Spinal cord (tissue), 10 donors: ENCODE data around the gene EGFL7. TPM values are rescaled to one million over a fixed set of nuclear protein-coding genes. Genes with fewer than 3 reads are reported as not detected.

Experiments
- DNase-seq, 6 donors: peaks; one replicate each; pipeline versions ENCODE4 v3.0.0 to v3.0.0-alpha.2; 2013 to 2015; ENCODE audit warnings: low spot score in 6 of 6, low read depth in 4 of 6
- H3K27ac ChIP-seq: one replicate; pipeline ENCODE4 v1.5.1; 2013; ENCODE audit warnings: low read depth, low read length, control low read depth
- H3K27me3 ChIP-seq: one replicate; pipeline ENCODE4 v1.6.1; 2013; ENCODE audit warnings: low read length; ENCODE audit not compliant: control insufficient read depth, insufficient read depth
- H3K36me3 ChIP-seq: one replicate; pipeline ENCODE4 v1.6.1; 2013; ENCODE audit warnings: low read length; ENCODE audit not compliant: control insufficient read depth, insufficient read depth
- H3K4me1 ChIP-seq: one replicate; pipeline ENCODE4 v1.6.1; 2013; ENCODE audit warnings: low read length; ENCODE audit not compliant: control insufficient read depth, insufficient read depth
- H3K4me3 ChIP-seq: one replicate; pipeline ENCODE4 v1.5.1; 2013; ENCODE audit warnings: low read depth, low read length, control low read depth
- H3K9me3 ChIP-seq: one replicate; pipeline ENCODE4 v1.6.1; 2013; ENCODE audit warnings: low read length; ENCODE audit not compliant: control insufficient read depth, insufficient read depth
- WGBS: methylation state at CpG from one replicate; pipeline ENCODE4 v1.1.5; 2013; ENCODE audit warnings: missing lambda C conversion rate; ENCODE audit not compliant: insufficient coverage; 5-methylcytosine and 5-hydroxymethylcytosine counted together
- polyA plus RNA-seq, 2 donors: library from polyadenylated mRNA; unstranded; fragments of 120-200 nt; gene quantifications; one replicate each; pipeline ENCODE4 v1.2.1, GENCODE V29; 2013; ENCODE audit not compliant: insufficient read length in 2 of 2
- total RNA-seq, 2 donors: library from RNA; depleted of rRNA in 1 of 2; stranded (reverse); fragments of 120-200 nt in 1 of 2; fragments of >200 nt in 1 of 2; gene quantifications; one replicate each; pipeline versions ENCODE4 v1.2.3 to v1.2.4, GENCODE V29; 2013 to 2014
- donor health status: healthy.

The EGFL7 gene
- total and polyA plus RNA-seq, 4 donors, result 21.9 to 93.5 (median 52.1) TPM

DNA sequence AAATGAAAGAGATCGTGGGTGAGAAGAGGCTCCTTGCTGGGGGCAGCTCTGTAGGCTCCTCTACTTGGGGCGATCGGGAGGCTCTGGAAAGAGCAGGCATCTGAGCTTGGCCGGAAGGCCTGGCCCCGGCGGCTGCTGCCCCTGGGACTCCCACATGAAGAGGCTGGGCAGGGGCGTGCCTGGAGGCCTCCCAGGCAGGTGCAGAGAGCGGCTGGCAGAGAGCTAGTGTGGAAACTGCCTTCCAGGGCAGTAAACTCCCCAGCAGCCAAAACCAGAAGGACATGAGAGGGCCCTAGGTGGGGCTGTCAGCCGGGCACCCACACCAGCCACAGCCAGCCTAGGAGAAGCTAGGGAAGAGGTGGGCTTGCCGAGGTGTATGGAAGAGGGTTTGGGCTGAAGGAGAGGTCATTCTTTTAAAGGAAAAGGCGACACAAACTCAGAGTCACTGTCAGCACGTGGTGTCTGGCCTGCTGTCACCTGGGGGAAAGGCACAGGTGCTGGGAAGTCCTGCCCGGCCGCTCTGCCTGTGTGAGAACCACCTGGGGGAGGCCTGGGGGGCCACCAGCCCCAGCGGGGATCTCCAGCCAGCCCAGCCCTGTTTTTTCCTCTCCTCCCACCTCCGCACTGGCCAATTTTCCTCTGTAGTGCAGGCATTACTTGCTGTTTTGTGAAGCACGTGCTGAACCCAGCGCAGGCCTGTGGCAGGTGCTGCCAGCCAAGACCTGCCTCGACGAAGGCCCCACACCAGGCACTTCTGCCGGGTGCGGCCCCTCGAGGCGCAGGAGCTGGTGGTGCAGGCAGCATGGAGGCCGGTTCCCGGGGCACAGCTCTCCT is 44.8 kb upstream of the EGFL7 start:
- H3K4me1 ChIP-seq, result peaks cover 75% of the 10 kb centered on the region
- no peak for DNase-seq
- WGBS, result 80% methylated on average over 23 of the region's 26 CpGs
- H3K27me3 ChIP-seq, result no peaks in the 10 kb centered on the region
- peaks cover 12% of the 10 kb centered on the region for H3K36me3 ChIP-seq
- H3K4me3 ChIP-seq, result no peak overlapping the region
- no peaks in the 10 kb centered on the region for H3K9me3 ChIP-seq
- no peak overlapping the region for H3K27ac ChIP-seq

DNA sequence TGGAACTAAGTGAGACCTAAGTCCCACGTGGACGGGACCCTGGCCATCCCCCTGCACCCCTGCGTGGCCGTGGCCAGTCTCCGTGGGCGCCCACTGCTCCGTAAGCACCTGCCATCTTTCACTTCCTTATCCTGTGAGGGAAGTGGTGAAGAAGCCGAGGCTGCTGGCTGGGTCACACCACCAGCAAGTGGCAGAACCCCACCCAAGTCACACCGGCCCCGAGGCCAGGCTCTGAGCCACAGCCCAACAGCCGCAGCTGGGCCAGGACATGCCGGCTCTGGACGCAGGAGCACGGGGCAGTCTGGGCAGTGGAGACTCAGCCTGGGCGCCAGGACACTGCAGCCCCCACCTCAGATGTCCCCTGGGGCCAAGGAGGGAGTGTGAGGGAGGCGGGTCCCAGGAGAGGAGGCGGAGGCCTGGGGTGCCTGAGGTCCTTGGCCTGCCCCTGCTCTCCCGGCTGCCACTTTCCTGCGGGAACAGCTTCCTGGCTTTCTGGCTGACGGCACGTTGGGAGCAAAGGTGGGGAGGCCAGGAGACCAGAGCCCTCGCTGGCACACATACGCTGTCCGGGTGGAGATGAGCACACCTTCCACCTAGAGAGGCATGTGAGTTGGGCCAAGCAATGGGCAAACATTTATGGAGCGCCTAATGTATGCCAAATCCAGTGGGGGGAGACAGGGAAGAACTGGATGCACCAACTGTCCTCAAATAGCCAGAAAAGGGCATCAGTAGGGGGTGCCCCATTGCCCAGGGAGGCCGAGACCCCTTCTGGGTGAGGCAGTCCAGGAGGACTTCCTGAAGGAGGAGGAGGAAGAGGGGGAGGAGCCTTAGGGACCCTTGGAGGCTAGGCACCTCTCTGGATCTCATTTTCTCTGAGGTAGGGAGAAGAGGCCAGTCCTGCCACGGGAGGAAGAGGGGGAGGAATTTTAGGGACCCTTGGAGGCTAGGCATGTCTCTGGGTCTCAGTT is 43.9 kb upstream of the EGFL7 start:
- H3K27ac ChIP-seq, result no peak overlapping the region

DNA sequence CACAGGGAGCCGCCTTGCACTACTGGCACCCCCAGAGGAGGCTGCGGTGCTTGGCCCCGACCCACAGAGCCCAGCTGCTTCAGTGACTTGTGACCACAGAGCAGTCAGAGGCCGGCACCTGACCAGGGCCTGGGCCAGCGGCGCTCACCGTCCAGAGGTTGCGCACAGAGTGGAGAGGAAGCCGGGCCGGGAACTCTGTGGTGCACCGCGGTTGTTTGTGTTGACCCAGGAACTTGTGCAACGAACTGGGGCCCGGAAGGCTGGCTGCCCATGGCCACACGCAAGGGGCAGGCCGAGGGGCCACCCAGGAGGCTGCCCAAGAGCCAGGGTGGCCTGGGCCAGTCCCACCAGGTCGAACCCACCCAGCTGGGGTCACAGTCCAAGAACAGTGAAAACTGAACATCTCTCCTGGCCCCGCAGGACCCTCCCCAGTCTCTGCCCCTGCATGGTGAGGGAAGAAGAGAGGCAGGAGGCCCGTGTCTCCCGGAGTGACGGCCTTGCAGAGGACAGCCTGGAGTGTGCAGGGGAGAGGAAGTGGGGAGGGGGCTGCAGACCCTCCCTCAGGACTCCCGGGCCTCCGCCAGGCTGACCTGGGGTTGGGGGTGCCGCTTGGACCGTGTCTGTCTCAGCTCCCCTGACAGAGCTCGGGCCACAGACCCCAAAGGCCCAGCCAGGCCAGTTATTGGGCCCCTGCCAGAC is 42.8 kb upstream of the EGFL7 start:
- H3K27ac ChIP-seq, result no peak overlapping the region
- WGBS, result 72% methylated on average over 26 of the region's 26 CpGs
- DNase-seq, result no peak

More for the DNA sequence above, 43.9 kb upstream of the EGFL7 start:
- H3K36me3 ChIP-seq, result peaks cover 12% of the 10 kb centered on the region
- no peak overlapping the region for H3K4me3 ChIP-seq
- WGBS, result 86% methylated on average over 20 of the region's 27 CpGs
- H3K9me3 ChIP-seq, result no peaks in the 10 kb centered on the region
- H3K4me1 ChIP-seq, result peaks cover 80% of the 10 kb centered on the region
- H3K27me3 ChIP-seq, result no peaks in the 10 kb centered on the region
- no peak for DNase-seq

DNA sequence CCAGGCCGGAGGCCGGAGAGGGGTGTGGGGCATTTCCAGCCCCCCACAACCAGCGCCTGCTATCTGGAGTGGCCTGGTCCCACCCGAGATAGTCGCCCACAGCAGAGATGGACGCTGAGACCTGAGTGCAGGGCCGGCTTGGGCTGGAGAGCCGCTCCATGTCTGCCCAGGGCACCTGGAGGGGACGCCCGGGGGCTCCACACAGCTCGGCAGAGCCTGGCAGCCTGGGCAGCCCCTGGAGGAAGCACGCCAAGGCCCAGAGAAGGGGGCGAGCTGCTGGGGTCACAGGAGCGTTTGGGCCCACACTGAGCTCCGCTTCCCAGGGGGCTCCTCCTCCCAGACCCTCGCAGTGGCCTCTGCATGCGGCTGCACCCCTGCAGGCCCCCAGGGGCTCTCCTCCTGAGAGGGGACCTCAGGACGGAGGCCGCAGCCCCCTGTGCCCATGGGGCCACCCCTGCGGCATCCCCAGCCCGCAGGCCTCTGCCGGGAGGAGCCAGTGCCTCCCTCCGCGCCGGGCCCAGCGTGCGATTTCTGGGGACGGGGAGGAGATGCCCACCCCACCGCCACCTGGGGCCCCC is 42.2 kb upstream of the EGFL7 start:
- Histone ChIP-seq H3K27ac (no peak overlapping the region), H3K4me3 (no peak overlapping the region), H3K36me3 (peaks cover 9% of the 10 kb centered on the region), H3K27me3 (no peaks in the 10 kb centered on the region), H3K4me1 (peaks cover 80% of the 10 kb centered on the region), H3K9me3 (no peaks in the 10 kb centered on the region)
- no peak for DNase-seq
- 84% methylated on average over 28 of the region's 29 CpGs for WGBS

More for the DNA sequence above, 42.8 kb upstream of the EGFL7 start:
- Histone ChIP-seq H3K36me3 (peaks cover 9% of the 10 kb centered on the region), H3K27me3 (no peaks in the 10 kb centered on the region), H3K4me3 (no peak overlapping the region), H3K4me1 (peaks cover 80% of the 10 kb centered on the region), H3K9me3 (no peaks in the 10 kb centered on the region)

DNA sequence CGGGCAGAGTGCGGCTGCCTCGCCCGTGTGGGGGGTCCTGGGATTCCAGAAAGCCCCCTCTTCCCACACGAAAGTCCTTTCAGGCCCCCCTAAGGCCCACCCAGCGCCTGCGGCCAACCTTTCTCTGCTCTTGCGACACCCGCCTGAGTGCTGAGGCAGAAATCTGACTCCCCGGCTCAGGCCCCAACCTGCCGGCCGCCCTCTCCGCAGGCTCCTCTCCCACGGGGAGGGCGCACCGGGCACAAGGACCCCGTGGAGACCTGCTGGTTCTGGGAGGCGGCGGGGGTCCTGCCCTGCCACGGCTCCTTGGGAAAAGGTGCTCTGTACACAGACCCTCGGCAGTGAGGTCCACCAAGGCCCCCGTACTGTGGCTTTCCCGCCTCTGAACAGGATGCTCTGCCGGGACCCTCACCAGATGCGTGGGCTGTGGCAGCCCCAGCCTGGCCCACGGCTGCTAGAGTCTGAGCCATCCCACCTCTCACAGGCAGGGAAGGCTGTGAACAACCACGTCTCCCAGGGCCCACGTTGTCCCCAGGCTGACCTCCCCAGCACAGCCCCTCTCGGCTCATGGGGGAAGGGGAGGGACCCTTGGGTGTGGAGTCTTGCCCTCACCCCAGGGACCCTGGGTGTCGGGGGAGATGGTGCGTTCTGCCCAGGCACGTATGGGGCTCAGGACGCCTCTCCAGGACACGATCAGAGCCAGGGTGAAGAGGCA is 41.5 kb upstream of the EGFL7 start:
- Histone ChIP-seq H3K4me1 (peaks cover 81% of the 10 kb centered on the region), H3K4me3 (no peak overlapping the region), H3K27me3 (no peaks in the 10 kb centered on the region), H3K27ac (no peak overlapping the region), H3K36me3 (peaks cover 9% of the 10 kb centered on the region), H3K9me3 (no peaks in the 10 kb centered on the region)
- no peak for DNase-seq
- 60% methylated on average over 24 of the region's 34 CpGs for WGBS

DNA sequence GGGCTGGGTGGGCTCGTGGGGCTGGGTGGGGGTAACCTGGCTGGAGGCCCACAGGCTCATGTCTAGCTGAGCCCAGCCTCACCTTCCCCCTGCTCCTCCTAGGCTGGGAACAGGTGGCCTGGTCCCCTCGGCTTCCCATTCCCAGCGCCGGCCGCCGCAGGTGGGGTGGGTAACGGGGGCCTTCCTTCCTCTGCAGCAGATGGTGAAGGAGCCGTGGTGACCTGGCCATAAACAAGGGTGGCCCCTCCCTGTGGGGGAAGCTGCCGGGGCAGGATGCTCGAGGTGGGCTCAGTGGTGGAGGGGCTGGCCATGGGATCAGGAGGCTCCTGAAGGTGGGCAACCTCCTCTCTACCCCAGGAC is 41.0 kb upstream of the EGFL7 start:
- no peaks in the 10 kb centered on the region for H3K9me3 ChIP-seq
- H3K36me3 ChIP-seq, result peaks cover 9% of the 10 kb centered on the region
- WGBS, result 67% methylated on average over 3 of the region's 10 CpGs
- peaks cover 81% of the 10 kb centered on the region for H3K4me1 ChIP-seq
- H3K27ac ChIP-seq, result no peak overlapping the region
- DNase-seq, result no peak
- no peaks in the 10 kb centered on the region for H3K27me3 ChIP-seq
- no peak overlapping the region for H3K4me3 ChIP-seq

DNA sequence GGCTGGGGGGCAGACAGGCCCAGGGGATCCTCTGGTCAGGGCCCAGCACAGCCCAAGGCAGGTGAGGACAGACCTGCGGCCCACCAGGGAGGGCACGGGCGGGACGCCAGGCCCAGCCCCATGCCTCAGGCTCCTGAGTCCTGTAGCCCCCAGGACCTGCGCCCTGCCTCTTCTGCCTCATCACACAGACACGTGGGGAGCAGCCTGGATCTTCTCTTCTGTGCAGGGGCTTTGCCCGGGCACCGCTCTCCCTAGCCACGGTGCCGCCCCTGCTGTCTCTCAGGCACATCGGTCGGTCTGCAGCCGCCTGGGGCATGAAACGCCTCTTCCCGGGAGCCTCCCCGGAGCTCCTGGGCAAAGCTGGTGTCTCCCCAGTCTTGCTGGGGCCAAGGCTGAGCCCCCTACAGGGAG is 40.2 kb upstream of the EGFL7 start:
- peaks cover 85% of the 10 kb centered on the region for H3K4me1 ChIP-seq
- H3K4me3 ChIP-seq, result no peak overlapping the region
- H3K27ac ChIP-seq, result no peak overlapping the region
- peaks cover 9% of the 10 kb centered on the region for H3K36me3 ChIP-seq
- DNase-seq, result no peak
- H3K9me3 ChIP-seq, result no peaks in the 10 kb centered on the region
- H3K27me3 ChIP-seq, result no peaks in the 10 kb centered on the region
- 94% methylated on average over 16 of the region's 16 CpGs for WGBS

DNA sequence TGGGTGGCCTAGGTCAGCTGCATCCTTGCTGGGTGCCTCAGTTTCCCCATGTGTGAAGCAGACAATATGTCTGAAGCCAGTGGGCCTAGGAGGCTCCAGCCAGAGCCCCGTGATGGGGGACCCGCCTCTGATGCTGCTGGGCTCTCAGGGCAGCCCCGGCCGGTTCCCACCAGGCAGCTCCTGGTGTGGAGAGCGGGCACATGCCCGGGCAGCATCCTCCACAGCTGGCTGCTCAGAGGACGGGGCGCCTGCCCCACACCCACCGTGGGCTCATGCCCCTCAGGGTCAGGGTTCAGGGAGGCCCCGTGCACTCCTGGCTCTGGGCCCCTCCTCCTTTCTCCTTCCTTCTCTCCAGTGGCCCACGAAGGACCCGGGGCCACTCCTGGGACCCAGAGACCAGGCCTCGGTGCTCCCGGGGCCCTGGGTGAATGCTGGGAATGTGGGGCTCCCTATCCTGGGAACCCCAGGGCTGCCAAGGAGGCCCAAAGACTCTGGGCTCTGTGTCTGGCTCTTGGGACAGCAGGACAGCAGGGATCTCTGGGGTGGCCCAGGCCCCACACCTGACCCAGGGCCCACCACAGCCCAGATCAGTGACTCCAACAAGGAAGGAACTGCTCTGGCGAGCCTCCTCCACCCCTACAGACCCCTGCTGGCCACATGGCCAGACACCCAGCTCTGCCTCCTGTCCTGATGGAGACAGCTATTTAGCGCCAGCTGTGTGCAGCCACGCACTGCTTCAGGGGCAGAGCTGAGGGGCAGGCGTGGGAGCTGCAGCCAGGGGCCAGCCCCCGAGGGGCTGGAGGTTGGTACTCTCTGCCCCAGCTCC is 39.5 kb upstream of the EGFL7 start:
- no peak overlapping the region for H3K27ac ChIP-seq
- peaks cover 9% of the 10 kb centered on the region for H3K36me3 ChIP-seq
- WGBS, result 93% methylated on average over 18 of the region's 19 CpGs
- DNase-seq, result no peak
- H3K27me3 ChIP-seq, result no peaks in the 10 kb centered on the region
- no peaks in the 10 kb centered on the region for H3K9me3 ChIP-seq
- no peak overlapping the region for H3K4me3 ChIP-seq
- peaks cover 88% of the 10 kb centered on the region for H3K4me1 ChIP-seq
